Osteocyte (in vitro differentiated cells): ENCODE results near the gene AIG1. TPM values are rescaled to one million over a fixed set of nuclear protein-coding genes. Genes with fewer than 3 reads are reported as not detected.
"Not testable (repeated sequence)": the region's sequence is repeated elsewhere in the genome, so short reads cannot be mapped to it uniquely, and the experiment has no call there.

Experiments
- DNase-seq: peaks from one replicate; pipeline ENCODE4 v3.0.0; 2021; ENCODE audit warnings: mixed read lengths; ENCODE audit not compliant: unreplicated experiment; ENCODE audit errors: extremely low spot score
- H3K27ac Mint-ChIP-seq: one replicate; pipeline ENCODE4 v1.8.0; 2021; ENCODE audit warnings: mild to moderate bottlenecking, mixed read lengths; ENCODE audit not compliant: unreplicated experiment
- H3K27me3 Mint-ChIP-seq: one replicate; pipeline ENCODE4 v1.8.0; 2021; ENCODE audit warnings: mixed read lengths; ENCODE audit not compliant: unreplicated experiment
- H3K36me3 Mint-ChIP-seq: one replicate; pipeline ENCODE4 v1.8.0; 2021; ENCODE audit warnings: mixed read lengths; ENCODE audit not compliant: unreplicated experiment
- H3K4me1 Mint-ChIP-seq: one replicate; pipeline ENCODE4 v1.8.0; 2021; ENCODE audit warnings: mixed read lengths; ENCODE audit not compliant: unreplicated experiment
- H3K4me3 Mint-ChIP-seq: one replicate; pipeline ENCODE4 v1.8.0; 2021; ENCODE audit warnings: mild to moderate bottlenecking, moderate library complexity, mixed read lengths; ENCODE audit not compliant: unreplicated experiment
- H3K9me3 Mint-ChIP-seq: one replicate; pipeline ENCODE4 v1.8.0; 2021; ENCODE audit warnings: mixed read lengths; ENCODE audit not compliant: unreplicated experiment
- total RNA-seq: library from RNA; stranded (reverse); gene quantifications from 2 replicates; pipeline ENCODE4 v1.2.1, GENCODE V29; 2021
- TF ChIP-seq, protein P1 (sequence below): fragments of 200-600 bp; sonication (generic); IDR thresholded peaks from 2 replicates; pipeline ENCODE4 v1.5.0; 2021; ENCODE audit warnings: antibody characterized with exemption, mild to moderate bottlenecking, moderate library complexity

Gene AIG1
- total RNA-seq, 1 donor from 2014 or later = 40.5 TPM

- Mint-ChIP-seq H3K4me1 (peaks cover 32% of the 10 kb centered on the region), H3K36me3 (peaks cover 24% of the 10 kb centered on the region), H3K27ac (no peak overlapping the region), H3K4me3 (no peak overlapping the region), H3K27me3 (no peaks in the 10 kb centered on the region), H3K9me3 (peaks cover 14% of the 10 kb centered on the region)
- DNase-seq = no peak
- TF ChIP-seq, protein P1, sequence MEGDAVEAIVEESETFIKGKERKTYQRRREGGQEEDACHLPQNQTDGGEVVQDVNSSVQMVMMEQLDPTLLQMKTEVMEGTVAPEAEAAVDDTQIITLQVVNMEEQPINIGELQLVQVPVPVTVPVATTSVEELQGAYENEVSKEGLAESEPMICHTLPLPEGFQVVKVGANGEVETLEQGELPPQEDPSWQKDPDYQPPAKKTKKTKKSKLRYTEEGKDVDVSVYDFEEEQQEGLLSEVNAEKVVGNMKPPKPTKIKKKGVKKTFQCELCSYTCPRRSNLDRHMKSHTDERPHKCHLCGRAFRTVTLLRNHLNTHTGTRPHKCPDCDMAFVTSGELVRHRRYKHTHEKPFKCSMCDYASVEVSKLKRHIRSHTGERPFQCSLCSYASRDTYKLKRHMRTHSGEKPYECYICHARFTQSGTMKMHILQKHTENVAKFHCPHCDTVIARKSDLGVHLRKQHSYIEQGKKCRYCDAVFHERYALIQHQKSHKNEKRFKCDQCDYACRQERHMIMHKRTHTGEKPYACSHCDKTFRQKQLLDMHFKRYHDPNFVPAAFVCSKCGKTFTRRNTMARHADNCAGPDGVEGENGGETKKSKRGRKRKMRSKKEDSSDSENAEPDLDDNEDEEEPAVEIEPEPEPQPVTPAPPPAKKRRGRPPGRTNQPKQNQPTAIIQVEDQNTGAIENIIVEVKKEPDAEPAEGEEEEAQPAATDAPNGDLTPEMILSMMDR = no peak
Observed at GRCh38 chr6:143136647-143137046, 76.0 kb downstream of the AIG1 start.

DNA sequence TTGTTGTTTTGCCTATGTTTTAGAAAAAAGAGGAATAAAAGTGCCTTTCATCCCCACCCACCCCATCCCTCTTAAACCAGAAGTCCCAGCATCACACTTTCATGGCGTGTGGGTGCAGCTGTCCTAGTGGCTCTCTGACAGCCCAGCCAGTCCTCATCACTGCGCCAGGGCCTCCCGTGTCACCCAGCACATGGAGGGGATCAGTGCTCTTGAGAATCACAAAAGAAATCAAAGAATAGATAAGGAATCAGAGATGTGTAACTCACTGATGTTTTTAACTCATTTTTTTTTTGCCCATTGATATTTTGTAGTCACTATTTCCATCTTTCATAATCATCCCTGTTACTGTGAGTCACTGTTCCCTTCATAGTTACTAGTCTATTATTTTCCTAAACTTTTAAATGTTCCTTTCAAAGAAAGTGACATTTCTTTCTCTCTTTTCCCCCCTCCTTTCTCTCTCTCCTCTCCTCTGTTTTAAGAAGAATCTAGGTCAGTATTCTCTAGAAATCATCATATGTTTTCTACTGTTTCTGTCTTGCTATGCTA, 78.6 kb downstream of the AIG1 start:
- H3K27me3 Mint-ChIP-seq = no peaks in the 10 kb centered on the region
- H3K9me3 Mint-ChIP-seq = no peaks in the 10 kb centered on the region
- peak overlapping the region; percentile 51 for H3K27ac Mint-ChIP-seq
- H3K4me3 Mint-ChIP-seq = no peak overlapping the region
- no peak for DNase-seq
- H3K36me3 Mint-ChIP-seq = peaks cover 17% of the 10 kb centered on the region
- TF ChIP-seq, protein P1 = no peak
- peaks cover 32% of the 10 kb centered on the region for H3K4me1 Mint-ChIP-seq

GRCh38 chr6:143139884-143140283, 79.2 kb downstream of the AIG1 start:
- H3K27ac Mint-ChIP-seq = peak overlapping the region; percentile 51
- not testable (repeated sequence) for H3K9me3 Mint-ChIP-seq, H3K4me3 Mint-ChIP-seq, H3K27me3 Mint-ChIP-seq, DNase-seq
- H3K4me1 Mint-ChIP-seq = peaks cover 29% of the 10 kb centered on the region
- H3K36me3 Mint-ChIP-seq = peaks cover 17% of the 10 kb centered on the region

DNA sequence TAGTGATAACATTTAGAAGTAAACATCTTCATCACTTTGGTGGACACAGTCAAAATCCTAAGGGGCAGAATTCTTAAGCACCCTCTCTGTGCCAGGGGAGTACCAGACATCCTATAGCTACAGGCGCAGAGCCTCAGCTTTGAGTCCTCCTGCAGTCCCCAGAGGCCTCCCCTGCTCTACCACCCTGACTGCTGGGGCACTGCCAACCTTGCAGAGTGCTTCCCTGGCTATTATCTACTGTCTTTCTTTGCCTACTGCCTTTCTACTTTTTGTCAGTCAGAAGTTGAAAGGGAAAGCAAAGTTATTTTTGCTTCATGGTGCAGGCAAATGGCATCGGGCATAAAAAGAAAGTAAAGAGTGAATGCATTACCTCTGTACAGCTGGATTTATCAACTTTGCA, 80.1 kb downstream of the AIG1 start:
- peaks cover 24% of the 10 kb centered on the region for H3K4me1 Mint-ChIP-seq
- H3K9me3 Mint-ChIP-seq = no peaks in the 10 kb centered on the region

GRCh38 chr6:143141442-143141841, 80.8 kb downstream of the AIG1 start:
- Mint-ChIP-seq H3K36me3 (peaks cover 20% of the 10 kb centered on the region), H3K9me3 (no peaks in the 10 kb centered on the region), H3K27me3 (no peaks in the 10 kb centered on the region), H3K27ac (no peak overlapping the region), H3K4me1 (peaks cover 20% of the 10 kb centered on the region), H3K4me3 (no peak overlapping the region)
- DNase-seq = no peak
- TF ChIP-seq, protein P1 = no peak

More for the DNA sequence above, 80.1 kb downstream of the AIG1 start:
- no peak for DNase-seq
- Mint-ChIP-seq H3K27me3 (no peaks in the 10 kb centered on the region), H3K36me3 (peaks cover 20% of the 10 kb centered on the region), H3K27ac (no peak overlapping the region), H3K4me3 (no peak overlapping the region)
- TF ChIP-seq, protein P1 = no peak
